Measurements from ENCODE around the gene POLE2. TPM values are rescaled to one million over a fixed set of nuclear protein-coding genes. Genes with fewer than 3 reads are reported as not detected.

Gene POLE2
- total RNA-seq, 1 experiment from 2014 or later: 24.5 TPM

DNA sequence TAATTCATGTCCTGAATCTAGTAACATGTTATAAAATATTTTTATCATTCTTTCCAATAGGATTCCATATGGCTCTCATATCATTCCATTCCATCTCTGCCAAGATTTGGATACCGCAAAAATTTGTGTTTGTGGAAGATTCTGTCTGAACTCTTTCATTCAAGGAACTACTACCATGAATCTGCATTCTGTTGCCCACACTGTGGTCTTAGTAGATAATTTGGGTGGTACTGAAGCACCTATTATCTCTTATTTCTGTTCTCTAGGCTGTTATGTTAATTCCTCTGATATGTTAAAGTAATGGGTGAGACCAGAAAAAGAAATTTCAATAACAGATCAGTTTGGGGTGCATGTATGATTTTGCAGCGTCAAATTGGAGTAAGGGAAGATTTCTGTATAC is 73.8 kb downstream of the POLE2 start:
- CTCF ChIA-PET: no interaction called here
- H3K27me3 ChIP-seq (ENCODE audit: insufficient read depth, low read length): no peaks in the 10 kb centered on the region
- no peak overlapping the region for H2AFZ ChIP-seq (ENCODE audit: low read depth, low read length, poor library complexity, severe bottlenecking)
- no peak overlapping the region for H3K27ac ChIP-seq (ENCODE audit: low read depth, low read length)
- H3K9me2 ChIP-seq (ENCODE audit: insufficient read depth): no peaks in the 10 kb centered on the region
- TF ChIP-seq EZH2phosphoT487 (IDR thresholded peaks at IDR 0.05; ENCODE audit: borderline replicate concordance) (no peak), JUND (IDR thresholded peaks at IDR 0.05) (no peak), SIN3A (IDR thresholded peaks at IDR 0.05; ENCODE audit: low read depth) (no peak)
- TF ChIP-seq, protein P1, sequence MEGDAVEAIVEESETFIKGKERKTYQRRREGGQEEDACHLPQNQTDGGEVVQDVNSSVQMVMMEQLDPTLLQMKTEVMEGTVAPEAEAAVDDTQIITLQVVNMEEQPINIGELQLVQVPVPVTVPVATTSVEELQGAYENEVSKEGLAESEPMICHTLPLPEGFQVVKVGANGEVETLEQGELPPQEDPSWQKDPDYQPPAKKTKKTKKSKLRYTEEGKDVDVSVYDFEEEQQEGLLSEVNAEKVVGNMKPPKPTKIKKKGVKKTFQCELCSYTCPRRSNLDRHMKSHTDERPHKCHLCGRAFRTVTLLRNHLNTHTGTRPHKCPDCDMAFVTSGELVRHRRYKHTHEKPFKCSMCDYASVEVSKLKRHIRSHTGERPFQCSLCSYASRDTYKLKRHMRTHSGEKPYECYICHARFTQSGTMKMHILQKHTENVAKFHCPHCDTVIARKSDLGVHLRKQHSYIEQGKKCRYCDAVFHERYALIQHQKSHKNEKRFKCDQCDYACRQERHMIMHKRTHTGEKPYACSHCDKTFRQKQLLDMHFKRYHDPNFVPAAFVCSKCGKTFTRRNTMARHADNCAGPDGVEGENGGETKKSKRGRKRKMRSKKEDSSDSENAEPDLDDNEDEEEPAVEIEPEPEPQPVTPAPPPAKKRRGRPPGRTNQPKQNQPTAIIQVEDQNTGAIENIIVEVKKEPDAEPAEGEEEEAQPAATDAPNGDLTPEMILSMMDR (IDR thresholded peaks at IDR 0.05 in 2 of 3, conservative IDR thresholded peaks at IDR 0.05 in 1 of 3; ENCODE audit: borderline replicate concordance in 1 of 3, insufficient read depth in 1 of 3, low read depth in 2 of 3, low read length in 2 of 3): no peak
- H3K9ac ChIP-seq (ENCODE audit: low read length): no peak overlapping the region
- peaks cover 13 to 17% of the 10 kb centered on the region in 2 experiments; a peak in 3 of 4 replicates for H3K36me3 ChIP-seq (ENCODE audit: control insufficient read depth in 1 of 2, insufficient read depth in 2 of 2, low read length in 2 of 2)
- peaks cover 57% of the 10 kb centered on the region for H3K79me2 ChIP-seq (ENCODE audit: insufficient read depth, low read length)
- H3K4me1 ChIP-seq (ENCODE audit: control insufficient read depth in 1 of 2, insufficient read depth in 2 of 2, low read length in 2 of 2): peaks cover 0 to 21% of the 10 kb centered on the region in 2 experiments; a peak in 2 of 4 replicates
- H3K4me3 ChIP-seq (replicated peaks in 1 of 2; ENCODE audit: low read depth in 1 of 2, low read length in 2 of 2): no peak overlapping the region
- DNase-seq (ENCODE audit: low read depth, low spot score): no peak
- RAD21 ChIA-PET (ENCODE audit: low non-redundant PET in 1 of 2, low total read pairs in 2 of 2, uncharacterized antibody in 2 of 2, unreplicated experiment in 2 of 2): no interaction called here
- intact Hi-C loops (cut with micrococcal nuclease): no loop called here
- no peak for ATAC-seq
- no peaks in the 10 kb centered on the region for H4K20me1 ChIP-seq (ENCODE audit: insufficient read depth)
- H3K4me2 ChIP-seq (ENCODE audit: low read length): no peak overlapping the region
- no peaks in the 10 kb centered on the region for H3K9me3 ChIP-seq (ENCODE audit: control insufficient read depth in 1 of 2, insufficient read depth in 1 of 2, low read depth in 1 of 2, low read length in 2 of 2)
- no TSS peak for BruUV-seq (replicated peaks)
- POLR2A ChIA-PET: no interaction called here

DNA sequence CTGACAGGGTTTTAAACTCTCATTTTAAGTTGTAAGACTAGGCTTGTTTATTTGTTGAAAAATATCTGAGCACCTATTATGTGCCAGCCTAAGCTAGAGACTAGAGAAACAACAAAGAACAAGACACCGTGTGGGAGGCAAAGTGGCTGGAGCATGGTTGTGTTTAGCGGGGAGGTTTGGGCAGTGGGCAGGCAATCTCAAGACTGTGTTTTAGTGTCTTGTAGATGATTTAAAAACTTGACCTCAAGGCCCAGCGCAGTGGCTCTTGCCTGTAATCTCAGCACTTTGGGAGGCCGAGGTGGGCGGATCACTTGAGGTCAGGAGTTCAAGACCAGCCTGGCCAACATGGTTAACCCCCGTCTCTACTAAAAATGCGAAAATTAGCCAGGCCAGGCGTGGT is 75.3 kb downstream of the POLE2 start:
- Histone ChIP-seq H2AFZ (ENCODE audit: low read depth, low read length, poor library complexity, severe bottlenecking) (no peak overlapping the region), H3K9me2 (ENCODE audit: insufficient read depth) (no peaks in the 10 kb centered on the region), H3K27ac (ENCODE audit: low read depth, low read length) (no peak overlapping the region), H3K4me1 (ENCODE audit: control insufficient read depth in 1 of 2, insufficient read depth in 2 of 2, low read length in 2 of 2) (peaks cover 0 to 14% of the 10 kb centered on the region in 2 experiments; a peak in 2 of 4 replicates), H3K4me3 (replicated peaks in 1 of 2; ENCODE audit: low read depth in 1 of 2, low read length in 2 of 2) (no peak overlapping the region), H3K27me3 (ENCODE audit: insufficient read depth, low read length) (no peaks in the 10 kb centered on the region), H4K20me1 (ENCODE audit: insufficient read depth) (no peaks in the 10 kb centered on the region), H3K9ac (ENCODE audit: low read length) (no peak overlapping the region), H3K9me3 (ENCODE audit: control insufficient read depth in 1 of 2, insufficient read depth in 1 of 2, low read depth in 1 of 2, low read length in 2 of 2) (no peaks in the 10 kb centered on the region), H3K79me2 (ENCODE audit: insufficient read depth, low read length) (peaks cover 49% of the 10 kb centered on the region), H3K36me3 (ENCODE audit: control insufficient read depth in 1 of 2, insufficient read depth in 2 of 2, low read length in 2 of 2) (peaks cover 3 to 6% of the 10 kb centered on the region in 2 experiments; a peak in 2 of 4 replicates), H3K4me2 (ENCODE audit: low read length) (no peak overlapping the region)
- ChIA-PET CTCF (no interaction called here), POLR2A (interaction anchor here (1.5 kb wide), 1 partner anchor 8 kb away, joined by 4 read pairs; the partner anchor contains the start of genes MGAT2 and RPL36AL), RAD21 (ENCODE audit: low non-redundant PET in 1 of 2, low total read pairs in 2 of 2, uncharacterized antibody in 2 of 2, unreplicated experiment in 2 of 2) (no interaction called here)
- DNase-seq (ENCODE audit: low read depth, low spot score): no peak
- intact Hi-C loops (cut with micrococcal nuclease): no loop called here
- BruUV-seq (replicated peaks): no TSS peak
- ATAC-seq: no peak
- no peak for TF ChIP-seq ZFX (IDR thresholded peaks at IDR 0.05)
